Right lobe of liver (tissue), 6 donors: Measurements from ENCODE around the gene RUSF1. TPM values are rescaled to one million over a fixed set of nuclear protein-coding genes. Genes with fewer than 3 reads are reported as not detected.

ENCODE experiments used
- ATAC-seq, 4 donors: fragments of 200-7000 bp; cut with Tn5 transposase; one replicate each; pipeline ENCODE4 v1.9.1; 2020; ENCODE audit warnings: mild to moderate bottlenecking in 4 of 4, moderate library complexity in 4 of 4
- DNase-seq, 3 donors: peaks; one replicate each; pipeline ENCODE4 v3.0.0-alpha.2; 2020
- H3K27ac ChIP-seq, 3 donors: fragments of 200-600 bp; one replicate each; pipeline ENCODE4 v1.8.0; 2022
- H3K27me3 ChIP-seq, 2 donors: fragments of 200-600 bp; one replicate each; pipeline ENCODE4 v1.8.0; 2022
- H3K36me3 ChIP-seq, 4 donors: fragments of 200-600 bp; sonication (generic) in 1 of 4; one replicate each; pipeline versions ENCODE4 v1.5.1 to v1.8.0; 2017 to 2022; ENCODE audit warnings: control low read depth in 1 of 4
- H3K4me1 ChIP-seq, 4 donors: fragments of 200-600 bp; sonication (generic) in 1 of 4; one replicate each; pipeline versions ENCODE4 v1.5.1 to v1.8.0; 2017 to 2022; ENCODE audit warnings: control low read depth in 1 of 4
- H3K4me3 ChIP-seq, 3 donors: fragments of 200-600 bp; one replicate each; pipeline ENCODE4 v1.8.0; 2022
- H3K9me3 ChIP-seq, 4 donors: fragments of 200-600 bp; sonication (generic) in 1 of 4; one replicate each; pipeline versions ENCODE4 v1.5.1 to v1.8.0; 2017 to 2022; ENCODE audit warnings: control low read depth in 1 of 4
- POLR2A ChIP-seq: fragments of 450-650 bp; IDR thresholded peaks from one replicate; pipeline ENCODE4 v1.6.1; 2017; ENCODE audit warnings: antibody characterized with exemption, mild to moderate bottlenecking
- WGBS: methylation state at CpG from one replicate; pipeline ENCODE4 v1.1.6; 2018; ENCODE audit warnings: low coverage, low lambda C conversion rate; ENCODE audit not compliant: insufficient coverage; ENCODE audit errors: missing lambda C conversion rate; 5-methylcytosine and 5-hydroxymethylcytosine counted together
- intact Hi-C, 2 donors: fragments of 100-400 bp; cut with DNase I; formaldehyde crosslinking; loops; one replicate each; pipeline versions ENCODE4 v1.11.2 to v1.14.1; 2022
- total RNA-seq, 6 experiments: library from RNA; depleted of rRNA in 2 of 6; stranded (reverse); fragments of >200 nt in 2 of 6; fragmentation: NEBNext Ultra II Directional in 3 of 6; extraction: Animal tissue kit (Norgen Biotek cat#: 25700) in 3 of 6; gene quantifications; one replicate each; pipeline versions ENCODE4 v1.1.0 to v1.2.4, GENCODE V29; 2016 to 2023
- TF ChIP-seq, protein P1 (sequence below), 4 donors: fragments of 200-600 bp in 3 of 4; fragments of 450-650 bp in 1 of 4; IDR thresholded peaks; one replicate each; pipeline versions ENCODE4 v1.5.1 to v1.8.0; 2016 to 2022; ENCODE audit warnings: antibody characterized with exemption in 4 of 4, mild to moderate bottlenecking in 2 of 4
- donor health status: DM: no; HTN: yes; CAD: no.
- donor health status: DM: no; HTN: no; CAD: no.
- donor health status: DM: no; HTN: no; CAD: no.
- donor health status: DM: no; HTN: yes; CAD: no.
- donor health status: DM: no; HTN: yes; CAD: no.

Gene RUSF1
- total RNA-seq, 6 experiments from 2014 or later = 35.8 to 70.3 (median 54.5) TPM

- no peak overlapping the region for H3K4me3 ChIP-seq
- no peak for ATAC-seq
- H3K9me3 ChIP-seq = no peaks in the 10 kb centered on the region
- H3K36me3 ChIP-seq = no peaks in the 10 kb centered on the region
- intact Hi-C loops = no loop called here
- H3K4me1 ChIP-seq = no peaks in the 10 kb centered on the region
- no peak for TF ChIP-seq POLR2A
- TF ChIP-seq, protein P1, sequence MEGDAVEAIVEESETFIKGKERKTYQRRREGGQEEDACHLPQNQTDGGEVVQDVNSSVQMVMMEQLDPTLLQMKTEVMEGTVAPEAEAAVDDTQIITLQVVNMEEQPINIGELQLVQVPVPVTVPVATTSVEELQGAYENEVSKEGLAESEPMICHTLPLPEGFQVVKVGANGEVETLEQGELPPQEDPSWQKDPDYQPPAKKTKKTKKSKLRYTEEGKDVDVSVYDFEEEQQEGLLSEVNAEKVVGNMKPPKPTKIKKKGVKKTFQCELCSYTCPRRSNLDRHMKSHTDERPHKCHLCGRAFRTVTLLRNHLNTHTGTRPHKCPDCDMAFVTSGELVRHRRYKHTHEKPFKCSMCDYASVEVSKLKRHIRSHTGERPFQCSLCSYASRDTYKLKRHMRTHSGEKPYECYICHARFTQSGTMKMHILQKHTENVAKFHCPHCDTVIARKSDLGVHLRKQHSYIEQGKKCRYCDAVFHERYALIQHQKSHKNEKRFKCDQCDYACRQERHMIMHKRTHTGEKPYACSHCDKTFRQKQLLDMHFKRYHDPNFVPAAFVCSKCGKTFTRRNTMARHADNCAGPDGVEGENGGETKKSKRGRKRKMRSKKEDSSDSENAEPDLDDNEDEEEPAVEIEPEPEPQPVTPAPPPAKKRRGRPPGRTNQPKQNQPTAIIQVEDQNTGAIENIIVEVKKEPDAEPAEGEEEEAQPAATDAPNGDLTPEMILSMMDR (IDR thresholded peaks at IDR 0.05) = no peak
- 83% methylated on average over 1 of the region's 1 CpG for WGBS
- no peak for DNase-seq
- no peak overlapping the region for H3K27ac ChIP-seq
- no peaks in the 10 kb centered on the region for H3K27me3 ChIP-seq
These were observed 22.9 kb upstream of the RUSF1 start for GRCh38 chr16:31531096-31531495.

DNA sequence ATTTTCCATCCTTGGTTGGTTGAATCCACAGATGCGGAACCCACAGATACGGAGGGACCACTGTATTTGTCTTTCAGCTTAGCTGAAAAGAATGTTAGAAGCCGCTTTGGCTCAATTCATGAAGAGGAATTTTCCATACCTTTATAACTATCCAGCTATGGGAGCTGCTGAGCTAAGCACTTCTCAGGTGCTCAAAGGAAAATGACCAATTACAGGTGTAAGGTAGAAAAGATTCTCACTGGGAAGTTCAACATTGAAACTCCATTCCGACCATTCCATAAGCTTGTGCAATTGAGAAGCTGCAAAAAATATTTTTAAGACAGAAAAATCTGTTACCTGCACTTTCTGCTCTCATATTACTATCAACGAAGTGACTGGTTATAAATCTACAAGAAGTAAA, 22.2 kb upstream of the RUSF1 start:
- Histone ChIP-seq H3K27ac (no peak overlapping the region), H3K4me1 (no peaks in the 10 kb centered on the region), H3K27me3 (no peaks in the 10 kb centered on the region), H3K9me3 (no peaks in the 10 kb centered on the region), H3K4me3 (no peak overlapping the region), H3K36me3 (no peaks in the 10 kb centered on the region)
- intact Hi-C loops = no loop called here
- DNase-seq = no peak
- no peak for ATAC-seq
- TF ChIP-seq, protein P1 (IDR thresholded peaks at IDR 0.05) = no peak
- TF ChIP-seq POLR2A = no peak
- WGBS = 77% methylated on average over 4 of the region's 5 CpGs

- peak in 1 of 4 donors; percentile 26 for ATAC-seq
- Histone ChIP-seq H3K36me3 (no peaks in the 10 kb centered on the region), H3K27ac (no peak overlapping the region), H3K4me3 (no peak overlapping the region), H3K27me3 (no peaks in the 10 kb centered on the region), H3K4me1 (no peaks in the 10 kb centered on the region), H3K9me3 (no peaks in the 10 kb centered on the region)
- intact Hi-C loops = no loop called here
- no peak for TF ChIP-seq POLR2A
- TF ChIP-seq, protein P1 (IDR thresholded peaks at IDR 0.05) = no peak
- 26% methylated on average over 8 of the region's 17 CpGs for WGBS
- DNase-seq = no peak
These were observed 21.7 kb upstream of the RUSF1 start for GRCh38 chr16:31529937-31530312.

DNA sequence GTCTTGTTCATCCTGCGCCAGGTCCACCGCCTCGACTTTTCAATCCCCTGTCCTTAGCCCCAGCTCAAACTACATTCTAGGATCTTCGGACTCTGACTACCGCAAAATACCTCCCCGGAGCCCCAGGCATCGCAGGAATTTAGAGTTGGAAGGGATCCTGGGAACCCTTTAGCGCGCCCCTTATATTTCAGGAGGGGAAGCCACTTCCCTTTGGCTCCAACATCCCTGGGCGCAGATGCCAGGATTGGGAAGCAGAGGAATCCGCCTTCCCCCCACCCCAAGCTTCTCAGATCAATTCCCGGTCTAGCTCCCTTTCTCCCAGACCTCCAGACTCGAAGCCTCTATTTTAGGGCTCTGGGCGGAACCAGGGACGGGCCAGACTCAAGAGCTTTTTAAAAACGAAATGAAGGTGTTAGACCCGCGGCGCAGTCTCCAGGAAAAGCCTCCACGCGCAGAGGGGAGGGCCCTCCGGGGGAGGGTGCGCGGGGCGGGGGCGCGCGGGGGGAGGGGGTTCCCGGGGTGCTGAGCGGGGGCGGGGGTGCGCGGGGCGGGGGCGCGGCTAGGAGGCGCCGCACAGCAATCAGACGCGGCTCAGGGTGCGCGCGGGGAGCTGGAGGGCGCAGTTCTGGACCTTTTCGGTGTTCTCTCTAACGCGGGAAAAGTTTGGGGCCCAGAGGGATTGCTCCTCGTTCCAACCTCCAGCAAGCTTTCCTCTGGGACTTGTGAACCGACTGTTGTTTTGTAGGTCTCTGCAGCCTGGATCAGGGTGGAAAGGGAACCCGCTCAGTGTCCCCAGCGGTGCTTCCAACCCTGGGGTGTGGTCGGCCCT, 21.1 kb upstream of the RUSF1 start:
- DNase-seq = no peak
- Histone ChIP-seq H3K9me3 (no peaks in the 10 kb centered on the region), H3K4me1 (no peaks in the 10 kb centered on the region), H3K36me3 (no peaks in the 10 kb centered on the region), H3K27me3 (no peaks in the 10 kb centered on the region), H3K27ac (no peak overlapping the region), H3K4me3 (no peak overlapping the region)
- no peak for TF ChIP-seq POLR2A
- TF ChIP-seq, protein P1 (IDR thresholded peaks at IDR 0.05) = no peak
- intact Hi-C loops = no loop called here
- no peak for ATAC-seq
- 6% methylated on average over 22 of the region's 52 CpGs for WGBS
